D721Med (cell line): ENCODE data around the gene B4GALT5.

ENCODE experiments used
- DNase-seq: peaks from one replicate; pipeline ENCODE4 v3.0.0; 2011; ENCODE audit warnings: low spot score; ENCODE audit not compliant: insufficient read length
- FAIRE-seq: peaks from 2 replicates; lab custom pipeline; 2011; peaks lifted over from hg19 to GRCh38; lab: Jason Lieb, UNC
- CTCF ChIP-seq: IDR thresholded peaks from 2 replicates; pipeline ENCODE4 v1.5.1; 2012; ENCODE audit warnings: mild to moderate bottlenecking, control low read depth; ENCODE audit not compliant: insufficient read depth; ENCODE audit errors: missing control alignments

B4GALT5 gene

GRCh38 chr20:49677777-49678758 lies 35.6 kb downstream of the B4GALT5 start:
- no peak for TF ChIP-seq CTCF
- DNase-seq (no peak), FAIRE-seq (no peak)

- FAIRE-seq (no peak), DNase-seq (no peak)
- no peak for TF ChIP-seq CTCF
Measured at GRCh38 chr20:49676581-49677291, 36.9 kb downstream of the B4GALT5 start.

GRCh38 chr20:49675368-49676151 lies 38.1 kb downstream of the B4GALT5 start:
- DNase-seq (no peak), FAIRE-seq (no peak)
- TF ChIP-seq CTCF: no peak

GRCh38 chr20:49674383-49675352 lies 39.0 kb downstream of the B4GALT5 start:
- TF ChIP-seq CTCF: no peak
- FAIRE-seq: no peak
- no peak for DNase-seq

GRCh38 chr20:49672096-49672664 lies 41.5 kb downstream of the B4GALT5 start:
- DNase-seq (no peak), FAIRE-seq (no peak)
- no peak for TF ChIP-seq CTCF

- DNase-seq: no peak
- FAIRE-seq: no peak
- no peak for TF ChIP-seq CTCF
Measured at GRCh38 chr20:49671433-49671832, 42.2 kb downstream of the B4GALT5 start.
